ENCODE measurements around the gene BLACAT1. TPM values are rescaled to one million over a fixed set of nuclear protein-coding genes. Genes with fewer than 3 reads are reported as not detected.
"Not testable (repeated sequence)": the region's sequence is repeated elsewhere in the genome, so short reads cannot be mapped to it uniquely, and the experiment has no call there.

Gene BLACAT1
- total RNA-seq, 1 experiment from 2014 or later, result 0.89 TPM

DNA sequence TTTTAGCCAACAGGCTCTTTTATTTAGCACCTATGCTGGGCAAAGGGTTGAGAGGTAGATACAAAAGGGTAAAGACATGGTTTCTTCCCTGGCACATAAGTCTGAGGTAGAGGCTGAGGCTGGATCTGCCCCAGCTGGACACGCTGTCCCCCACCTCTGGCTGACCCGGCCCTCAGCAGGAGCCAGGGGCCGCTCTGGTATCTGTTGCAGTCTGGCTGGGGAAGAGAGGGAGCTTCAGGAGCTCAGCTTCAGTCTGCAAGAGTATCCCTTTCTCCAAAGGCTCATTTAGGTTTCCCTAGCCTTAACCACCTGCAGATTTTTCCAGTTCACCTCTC lies 14.2 kb downstream of the BLACAT1 start:
- DNase-seq (ENCODE audit: low spot score), result no peak

DNA sequence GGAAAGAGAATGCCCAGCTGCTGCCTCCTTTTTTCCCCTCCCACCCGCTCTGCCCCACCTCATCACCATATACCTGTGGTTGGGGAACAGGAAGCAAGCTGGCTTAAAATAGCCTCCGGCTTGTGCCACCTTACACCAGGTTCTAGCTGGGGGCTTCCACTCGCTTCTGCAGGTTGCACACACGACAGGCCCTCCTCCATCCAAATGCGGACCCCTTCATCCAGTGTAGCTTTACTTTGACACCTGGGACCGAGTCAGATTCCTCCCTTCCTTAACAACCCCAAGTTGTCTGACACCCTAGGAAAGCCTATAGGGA lies 14.6 kb downstream of the BLACAT1 start:
- DNase-seq (ENCODE audit: low spot score), result no peak

DNA sequence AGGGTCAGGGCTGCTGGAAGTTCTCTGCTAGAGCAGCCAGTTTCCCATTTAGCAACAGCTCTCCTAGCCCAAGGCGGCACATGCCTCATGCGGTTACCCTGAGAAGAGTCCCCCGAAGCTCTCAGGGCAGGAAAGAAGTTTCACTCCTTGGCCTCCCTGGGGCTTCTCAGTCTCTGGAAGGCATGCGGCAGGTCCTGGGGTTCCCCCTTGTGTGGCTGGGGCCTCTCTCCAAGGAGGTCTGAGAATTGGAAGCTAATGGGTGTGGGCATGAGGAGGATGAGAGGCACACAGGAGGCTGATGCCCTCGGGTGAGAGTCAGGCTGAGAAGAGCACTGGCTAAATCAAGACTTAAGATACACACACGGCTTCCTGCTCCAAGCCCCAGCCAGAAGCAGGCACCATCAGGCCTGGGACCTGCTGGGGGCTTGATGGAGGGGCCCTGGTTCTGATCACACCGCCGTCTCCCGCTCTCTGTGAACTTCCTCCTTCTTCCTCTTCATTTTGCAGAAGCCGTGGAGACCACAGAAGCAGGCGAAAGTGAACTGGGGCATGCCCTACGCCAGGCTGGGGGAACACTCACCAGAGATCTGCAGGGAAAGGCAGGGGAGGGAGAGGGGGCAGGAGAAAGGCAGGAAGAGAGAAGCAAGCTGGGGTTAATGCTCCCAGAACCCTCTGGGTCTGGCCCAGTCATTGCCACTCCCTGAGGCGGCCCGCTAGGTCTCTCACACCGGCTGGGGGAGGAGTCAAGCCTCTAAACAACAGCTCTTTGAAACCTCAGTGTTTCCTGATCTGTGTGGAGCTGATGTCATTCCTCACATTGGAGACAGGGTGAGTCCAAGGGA lies 15.1 kb downstream of the BLACAT1 start:
- DNase-seq (ENCODE audit: low spot score), result peak; percentile 93

DNA sequence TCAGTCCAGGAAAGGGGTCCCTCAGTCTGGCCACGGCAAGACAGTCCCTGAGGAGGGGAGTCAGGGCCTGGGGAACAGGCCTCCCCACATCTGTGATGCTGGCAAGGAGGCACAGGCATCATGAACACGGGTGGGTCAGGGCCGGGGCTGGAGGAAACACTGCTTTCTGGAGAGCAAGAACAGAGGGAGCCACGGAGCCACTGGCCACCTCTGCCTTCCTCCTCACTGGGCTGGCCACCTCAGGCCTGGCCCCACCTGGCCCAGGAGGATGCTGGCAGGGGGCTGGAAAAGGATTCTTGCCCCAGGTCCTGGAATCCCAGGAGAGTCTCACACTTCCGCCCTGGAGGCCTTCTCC lies 15.7 kb downstream of the BLACAT1 start:
- no peak for DNase-seq (ENCODE audit: low spot score)

DNA sequence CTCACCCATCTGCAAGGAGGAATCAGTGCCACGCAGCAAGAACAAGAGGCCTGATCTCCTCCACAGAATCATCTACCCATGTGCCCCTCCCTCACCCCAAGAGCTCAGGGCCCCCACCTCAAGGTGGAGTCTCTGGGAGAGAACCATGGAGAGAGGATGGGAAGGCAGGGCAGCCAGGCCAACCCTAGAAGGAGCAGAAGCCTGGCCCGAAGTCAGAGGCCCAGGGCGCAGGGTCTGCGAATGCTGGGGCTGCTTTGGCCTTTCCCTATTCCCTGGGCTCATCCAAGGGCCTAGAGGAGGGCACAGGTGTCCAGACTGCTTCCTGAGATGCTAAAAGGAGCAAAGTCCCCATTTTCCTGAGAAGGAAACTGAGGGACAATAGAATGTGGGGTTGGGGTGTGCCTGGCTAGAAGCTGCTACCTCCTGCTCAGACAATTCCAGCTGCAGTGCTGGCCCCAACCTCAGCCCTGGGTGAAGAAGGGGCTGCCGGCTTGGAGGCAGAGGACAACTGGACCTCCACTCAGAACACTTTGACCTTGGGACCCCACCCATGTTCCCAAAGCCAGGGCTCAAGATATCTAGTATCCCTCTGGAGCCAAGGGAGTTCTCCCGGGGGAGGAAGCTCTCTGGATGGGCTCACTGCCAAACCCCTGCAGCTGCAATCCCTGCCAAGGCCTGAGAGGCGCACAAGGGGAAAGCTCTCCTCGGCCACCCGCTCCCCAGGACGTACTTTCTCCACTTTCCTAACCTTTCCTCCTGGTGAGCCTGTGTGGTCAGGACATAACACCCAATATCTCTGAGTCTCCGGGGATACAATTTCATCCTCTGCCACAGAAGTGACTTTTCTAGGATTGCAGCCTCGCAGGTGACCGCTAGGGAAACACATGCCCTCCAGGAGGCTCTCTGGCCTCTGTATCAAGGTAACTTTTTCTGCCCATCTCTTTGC lies 17.4 kb downstream of the BLACAT1 start:
- DNase-seq (ENCODE audit: low spot score), result peak; percentile 83

DNA sequence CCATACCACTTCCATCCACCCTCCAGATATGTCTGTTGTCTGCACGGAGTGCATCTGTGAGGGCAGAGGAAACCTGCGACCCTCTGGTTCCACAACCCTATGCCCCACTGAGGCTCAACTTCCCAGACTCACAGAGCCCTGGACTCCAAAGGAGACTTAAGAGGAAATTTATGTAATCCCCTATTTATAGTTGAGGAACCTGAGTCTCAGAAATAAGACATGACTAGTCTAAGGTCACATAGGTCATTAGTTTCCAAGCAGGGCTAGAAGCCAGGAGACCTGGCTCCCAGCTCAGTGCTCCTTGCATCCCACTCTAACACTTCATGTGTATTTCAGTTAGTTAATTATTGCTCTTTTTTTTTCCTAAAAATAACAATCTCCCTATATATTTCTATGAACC lies 18.3 kb downstream of the BLACAT1 start:
- no peak for DNase-seq (ENCODE audit: low spot score)

DNA sequence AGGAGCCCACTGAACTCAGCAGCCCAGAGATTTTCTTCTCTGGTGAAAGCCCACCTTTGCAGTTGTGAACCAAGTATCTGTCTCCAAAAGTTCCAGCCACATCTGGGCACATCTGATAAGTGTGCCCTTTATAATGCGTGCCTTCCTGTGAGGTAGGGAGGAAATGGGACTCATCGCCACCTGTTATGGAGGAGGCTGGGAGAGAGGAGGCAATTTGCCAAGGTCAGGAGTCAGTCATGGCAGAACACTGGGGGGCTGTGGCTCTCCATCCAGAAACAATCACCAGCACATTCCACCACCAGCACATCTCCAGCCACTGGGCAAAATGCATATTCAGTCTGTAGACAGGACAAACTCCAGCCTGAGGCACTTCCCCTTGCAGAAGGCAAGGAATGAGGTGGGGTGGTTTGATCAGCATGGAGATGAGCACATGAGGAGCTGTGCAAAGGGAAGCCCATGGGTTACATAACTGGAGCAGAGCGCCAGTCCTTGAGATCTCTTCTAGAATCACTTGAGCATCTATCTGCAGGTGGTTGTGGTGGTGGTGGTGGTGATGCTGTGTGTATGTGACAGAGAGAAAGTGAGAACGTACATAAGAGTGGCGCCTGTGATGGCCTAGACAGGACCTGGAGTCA lies 19.0 kb downstream of the BLACAT1 start:
- DNase-seq (ENCODE audit: low spot score), result no peak

DNA sequence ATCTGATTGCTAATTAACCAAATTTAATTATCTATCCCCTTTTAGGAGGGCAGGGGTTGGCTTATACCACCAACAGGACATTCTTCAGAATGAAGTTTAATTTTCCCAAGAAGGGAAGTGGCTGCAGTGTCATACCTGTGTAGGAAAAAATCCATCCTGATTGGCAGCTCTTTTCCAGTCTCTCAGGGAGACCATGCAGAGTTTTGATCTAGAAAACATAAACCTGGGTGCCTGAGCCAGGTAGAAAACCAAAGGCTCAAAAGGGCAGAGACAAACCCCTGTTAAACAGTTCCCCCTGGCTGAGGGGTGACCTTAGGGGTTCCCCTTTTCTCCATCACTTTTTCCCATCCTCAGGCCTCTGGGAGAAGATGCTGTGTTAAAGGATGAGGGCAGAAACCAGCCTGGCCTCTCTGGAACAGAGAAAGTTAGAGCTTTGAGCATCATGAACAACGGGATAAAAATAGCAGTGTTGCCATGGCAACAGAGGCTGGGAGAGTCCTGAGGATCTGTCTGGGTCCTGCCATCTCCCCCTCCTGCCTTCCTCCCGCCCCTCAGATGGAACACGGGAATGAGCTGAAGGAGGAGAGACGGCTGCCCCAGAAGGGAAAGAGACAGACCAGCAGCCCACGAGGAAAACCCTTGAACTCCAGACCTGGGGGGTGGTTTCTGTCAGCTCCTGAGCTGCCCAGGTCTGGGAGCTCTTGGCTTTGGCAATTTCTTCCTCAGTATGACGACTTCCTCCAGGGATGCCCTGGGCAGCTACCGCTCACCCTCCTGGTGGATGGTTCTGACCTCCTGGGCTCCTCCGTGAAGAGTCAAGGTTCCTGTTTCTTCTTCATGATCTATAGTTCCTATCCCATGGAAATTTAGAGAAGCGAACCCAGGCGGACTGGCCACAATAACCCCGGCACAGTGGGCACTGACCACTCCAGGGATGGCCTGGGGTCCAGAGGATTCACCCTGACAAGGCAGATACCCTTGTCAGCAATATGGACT lies 20.0 kb downstream of the BLACAT1 start:
- no peak for DNase-seq (ENCODE audit: low spot score)

DNA sequence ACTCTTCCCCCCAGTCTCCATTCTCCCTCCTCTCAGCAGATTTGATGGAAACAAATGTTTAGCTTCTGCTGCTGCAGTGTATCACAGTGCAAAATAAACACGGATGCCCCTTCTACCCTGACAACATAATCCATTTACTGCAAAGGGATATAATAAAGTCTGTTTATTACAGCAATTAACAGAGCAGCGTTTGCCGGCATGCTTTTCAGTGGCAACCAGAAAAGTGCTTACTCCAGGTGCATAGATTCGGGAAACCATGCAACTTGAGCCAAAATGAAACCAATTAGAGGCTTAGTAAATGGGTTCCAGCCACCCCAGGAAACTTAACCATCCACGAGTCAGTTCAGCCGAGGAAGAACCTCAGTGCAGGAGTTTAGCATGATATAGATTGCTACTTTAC lies 21.1 kb downstream of the BLACAT1 start:
- DNase-seq (ENCODE audit: low spot score), result no peak

DNA sequence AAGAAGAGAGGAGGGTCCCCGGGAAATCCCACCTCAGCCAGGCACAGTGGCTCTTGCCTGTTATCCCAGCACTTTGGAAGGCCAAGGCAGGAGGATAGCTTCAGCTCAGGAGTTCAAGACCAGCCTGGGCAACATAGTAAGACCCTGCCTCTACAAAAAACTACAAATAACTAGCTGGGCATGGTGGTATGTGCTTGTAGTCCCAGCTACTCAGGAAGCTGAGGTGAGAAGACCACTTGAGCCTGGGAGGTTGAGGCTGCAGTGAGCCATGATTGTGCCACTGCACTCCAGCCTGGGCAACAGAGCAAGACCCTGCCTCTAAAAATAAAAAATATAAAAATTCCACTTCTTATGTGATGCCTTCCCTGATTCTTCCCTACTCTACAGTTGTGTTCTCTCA lies 23.2 kb downstream of the BLACAT1 start:
- not testable (repeated sequence) for DNase-seq (ENCODE audit: low spot score)

DNA sequence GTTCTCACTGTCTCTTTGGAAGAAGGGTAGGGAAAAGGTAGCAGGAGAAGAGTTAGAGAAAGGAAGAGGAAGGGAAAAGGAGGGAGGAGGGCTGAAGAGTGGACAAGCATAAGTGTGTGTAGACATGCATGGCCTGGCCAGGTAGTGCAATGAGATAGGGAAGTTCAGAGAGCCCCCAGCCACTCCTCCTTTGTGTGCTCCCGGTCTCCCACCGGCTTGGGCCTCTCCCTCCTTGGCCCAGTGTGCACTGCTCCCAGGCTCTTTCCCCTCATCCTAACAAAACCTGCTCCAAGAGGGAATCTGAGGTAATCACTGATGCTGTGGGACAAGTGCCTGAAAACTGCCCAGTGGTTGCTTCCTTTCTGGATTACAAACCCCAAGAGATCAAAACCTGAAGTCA lies 23.7 kb downstream of the BLACAT1 start:
- no peak for DNase-seq (ENCODE audit: low spot score)

DNA sequence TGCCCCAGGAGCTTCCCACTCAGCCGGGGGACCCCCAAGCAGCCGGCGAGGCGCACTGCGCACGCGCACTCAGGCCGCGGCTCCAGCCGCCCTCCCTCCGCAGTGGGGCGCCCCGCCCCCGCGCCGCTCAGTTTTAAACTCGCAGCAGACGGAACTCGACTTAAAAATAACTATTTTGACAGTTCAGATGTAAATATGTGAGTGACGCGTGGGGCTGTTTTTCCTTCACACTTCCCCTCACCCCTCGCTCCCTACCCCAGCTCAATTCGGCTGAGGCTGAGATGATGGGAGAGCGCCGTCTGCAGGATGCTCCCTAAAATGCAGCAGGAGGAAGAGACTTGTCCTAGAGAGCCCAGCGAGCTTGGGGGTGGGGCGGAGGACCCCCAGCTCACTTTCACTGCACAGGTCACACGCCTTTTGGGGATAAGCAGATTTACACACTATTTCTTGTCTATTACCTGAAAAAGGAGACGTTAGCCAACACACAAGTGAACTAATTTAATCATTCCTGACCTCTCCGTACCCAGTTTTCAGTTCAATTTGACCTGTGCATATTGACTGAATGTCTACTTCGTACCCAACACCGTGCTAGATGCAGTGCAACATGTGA lies 25.0 kb downstream of the BLACAT1 start:
- no peak for DNase-seq (ENCODE audit: low spot score)

DNA sequence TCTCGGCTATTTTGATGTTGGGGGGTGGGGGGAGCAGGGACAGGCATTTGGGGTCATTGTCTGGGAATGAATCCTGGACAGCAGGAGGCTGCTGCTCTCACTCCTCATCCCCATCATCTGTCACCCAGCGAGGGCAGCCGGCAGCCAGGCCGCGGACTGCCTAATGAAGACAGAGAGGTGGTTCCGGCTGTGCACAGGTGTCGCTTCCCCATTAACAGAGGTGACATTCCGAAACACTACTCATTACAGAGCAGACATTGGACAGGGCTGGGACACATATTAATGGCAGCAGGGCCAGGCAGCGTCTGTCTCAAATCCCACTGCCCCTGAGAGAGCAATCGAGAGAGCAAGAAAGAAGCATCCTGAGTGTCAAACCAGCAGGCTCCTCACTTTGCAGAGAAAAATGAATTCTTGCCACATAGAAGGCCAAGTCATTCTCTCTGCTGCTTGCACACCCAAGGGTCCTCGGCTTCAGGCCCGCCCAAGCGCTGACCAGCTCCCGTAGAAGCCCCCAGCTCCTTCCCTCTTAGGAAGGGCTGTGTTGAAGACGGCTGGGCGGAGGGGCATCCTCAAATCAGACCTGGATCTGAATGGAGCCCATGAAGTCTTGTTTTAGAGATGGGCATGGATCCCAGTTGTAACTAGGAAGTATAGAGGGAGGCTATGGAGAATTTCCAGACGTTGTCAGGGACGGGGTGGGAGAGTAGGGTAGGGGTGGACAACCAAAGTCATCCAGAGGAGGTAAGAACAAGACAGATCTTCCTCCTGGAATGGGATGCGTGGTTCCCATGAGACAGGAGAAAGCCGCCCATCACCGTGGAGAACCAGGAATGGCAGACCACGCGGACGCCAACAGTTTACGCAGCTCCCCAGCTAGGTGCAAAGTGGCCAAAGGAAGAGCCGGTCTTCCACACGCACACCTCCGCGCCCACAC lies 25.8 kb downstream of the BLACAT1 start:
- DNase-seq (ENCODE audit: low spot score), result no peak

DNA sequence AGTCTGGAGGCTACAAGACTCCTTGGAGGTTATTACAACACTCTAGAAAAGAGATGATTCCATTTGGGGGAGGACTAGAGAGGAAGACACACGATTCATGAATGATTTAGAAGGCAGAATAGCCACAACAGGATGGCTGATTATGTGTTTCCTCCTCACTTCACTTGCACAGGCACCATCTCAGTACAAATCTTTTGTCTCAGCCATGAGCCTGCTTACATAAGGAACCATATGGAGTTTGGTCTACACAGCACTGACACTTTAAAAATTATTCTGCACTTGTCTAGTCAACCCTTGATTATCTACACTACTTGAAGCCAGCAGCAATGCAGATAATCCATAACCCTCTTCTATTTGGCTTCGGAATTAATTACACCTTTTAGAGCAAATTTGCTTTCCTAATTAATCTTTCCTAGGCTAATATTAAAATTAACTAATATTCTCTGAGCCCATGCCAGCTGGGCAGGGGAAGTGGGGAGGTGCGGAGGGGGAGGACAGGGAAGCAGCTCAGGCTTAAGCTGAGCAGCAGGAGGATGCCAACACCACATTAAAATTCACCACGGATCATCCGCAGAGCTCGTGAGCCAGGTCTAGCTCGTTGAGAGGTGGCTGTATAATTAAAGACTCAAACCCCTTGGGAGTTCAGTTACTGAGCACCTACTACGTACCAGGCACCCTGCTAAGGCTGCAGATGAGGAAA lies 30.8 kb downstream of the BLACAT1 start:
- DNase-seq (ENCODE audit: low spot score), result no peak

DNA sequence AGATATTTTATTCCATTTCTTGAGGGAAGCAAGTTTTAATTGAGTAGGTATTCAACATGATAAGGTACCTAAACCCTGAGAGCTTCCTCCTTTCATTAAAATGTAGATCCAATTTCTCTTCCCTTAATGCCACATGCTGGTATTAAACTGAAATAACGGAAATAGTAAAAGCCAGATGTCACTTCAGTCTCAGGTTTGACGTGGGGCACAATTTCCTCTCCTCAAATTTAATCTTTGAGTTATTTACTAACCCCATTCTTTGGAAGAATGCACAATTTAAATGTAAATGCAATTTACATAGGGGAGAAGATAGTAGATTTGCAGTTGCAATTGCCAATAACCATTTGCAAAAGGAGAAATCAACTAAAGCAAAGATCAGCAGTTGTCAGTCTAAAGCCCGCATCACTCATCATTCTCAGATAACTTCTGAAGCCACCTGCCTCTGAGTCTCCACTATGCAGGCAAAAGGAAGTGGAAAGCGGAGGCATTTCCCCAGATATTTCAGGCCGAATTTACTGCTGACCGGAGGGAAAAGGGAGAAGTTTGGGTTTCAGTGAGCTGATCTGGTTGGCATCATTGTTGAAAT lies 31.9 kb downstream of the BLACAT1 start:
- DNase-seq (ENCODE audit: low spot score), result no peak

DNA sequence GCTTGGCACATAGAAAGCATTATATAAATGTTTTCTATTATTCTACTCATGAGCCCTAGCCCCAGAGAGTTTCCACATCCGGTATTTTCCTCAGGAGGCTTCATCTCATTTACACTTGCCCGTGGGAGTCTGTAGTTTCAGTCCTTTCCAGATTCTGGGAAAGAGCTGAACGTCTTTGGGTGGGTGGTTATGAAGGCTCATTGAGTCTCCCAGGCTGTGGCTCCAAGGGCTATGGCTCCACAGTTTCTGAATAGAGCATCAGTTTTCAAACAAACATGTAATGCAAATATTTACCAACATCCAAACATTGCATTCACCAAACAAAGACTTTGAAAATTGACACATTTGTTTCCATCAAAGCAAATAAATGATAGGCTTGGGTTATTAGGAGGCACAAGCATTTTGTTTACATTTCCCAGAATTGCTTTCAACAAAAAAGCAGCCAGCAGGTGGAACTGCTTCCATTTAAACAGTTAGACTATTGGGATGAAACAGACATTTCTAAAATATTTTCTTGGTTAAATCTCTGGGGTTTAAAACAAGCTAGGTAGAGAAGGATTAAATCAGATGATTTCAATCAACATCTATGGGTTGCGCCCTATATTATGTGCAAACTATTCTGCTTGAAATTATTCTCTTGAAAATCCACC lies 32.7 kb downstream of the BLACAT1 start:
- DNase-seq (ENCODE audit: low spot score), result no peak

DNA sequence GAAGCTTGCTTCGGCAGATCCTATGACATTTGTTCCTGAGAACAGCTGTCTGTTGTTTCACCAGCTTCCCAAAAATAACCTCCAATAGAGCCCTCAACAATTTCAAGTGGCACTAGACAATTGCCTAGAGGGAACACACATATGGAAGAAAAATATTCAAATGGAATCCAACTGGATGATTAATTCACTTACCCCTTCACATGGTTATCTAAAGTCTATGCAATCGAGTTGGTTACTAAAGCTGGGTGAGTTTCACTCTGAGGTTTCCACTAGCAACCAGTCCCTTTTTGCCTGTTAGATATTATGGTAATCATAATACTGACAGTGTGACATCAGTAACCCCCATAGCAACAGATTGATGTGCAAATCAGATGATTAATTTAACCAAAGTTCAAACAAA lies 34.0 kb downstream of the BLACAT1 start, which contains the start of gene LEMD1:
LEMD1 (minus strand) TSS at position 259 of the 400 bp plus-strand sequence. CDS start 1,520 bp downstream, outside the sequence.
- no peak for DNase-seq (ENCODE audit: low spot score)

DNA sequence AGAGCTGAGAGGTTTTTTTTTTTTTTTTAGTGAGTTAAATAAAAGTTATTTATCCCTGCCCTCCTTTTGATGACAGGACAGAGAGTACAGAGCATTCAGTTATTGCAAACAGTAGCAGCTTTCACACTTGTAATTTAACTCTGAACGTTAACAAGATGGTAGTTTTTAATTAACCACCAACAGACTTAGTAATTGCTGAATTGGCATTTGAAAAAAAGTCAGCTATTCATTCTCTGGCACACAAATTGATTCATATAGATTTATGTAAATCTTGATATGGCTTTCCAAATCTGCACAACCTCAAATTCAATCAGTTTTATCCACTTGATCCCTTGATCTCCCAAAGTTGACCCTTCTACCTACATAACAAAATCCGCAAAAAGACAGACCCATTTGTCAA lies 34.9 kb downstream of the BLACAT1 start:
- DNase-seq (ENCODE audit: low spot score), result no peak
